HEK293 (cell line): ENCODE data around the gene DHX9.

Experiments used
- CTCF ChIA-PET: fragments of 350-600 bp; formaldehyde crosslinking; extraction: SDS; loops from one replicate; lab custom pipeline; 2021; ENCODE audit warnings: antibody characterized with exemption; lab: Yijun Ruan, JAX
- POLR2A ChIA-PET: fragments of 300-600 bp; formaldehyde crosslinking; extraction: SDS; loops from one replicate; lab custom pipeline; 2020; ENCODE audit warnings: antibody characterized with exemption, inconsistent platforms; lab: Yijun Ruan, JAX
- H3K27ac ChIP-seq: fragments of 200-500 bp; sonication (Bioruptor generic); 2 replicates; pipeline ENCODE4 v1.5.1; 2014; ENCODE audit warnings: low read depth, low read length, control low read depth, inconsistent platforms; ENCODE audit errors: extremely low read depth
- H3K36me3 ChIP-seq, 2 experiments: fragments of 200-500 bp in 1 of 2; sonication (Bioruptor generic) in 1 of 2; 1 replicate in 1 of 2; 2 replicates in 1 of 2; pipeline ENCODE4 v1.5.1; 2014 to 2017; ENCODE audit warnings: inconsistent platforms in 2 of 2, low read length in 2 of 2; ENCODE audit not compliant: control insufficient read depth in 2 of 2, insufficient read depth in 1 of 2
- H3K4me1 ChIP-seq: fragments of 200-500 bp; sonication (Bioruptor generic); 2 replicates; pipeline ENCODE4 v1.5.1; 2014; ENCODE audit warnings: mild to moderate bottlenecking, low read length, inconsistent platforms; ENCODE audit not compliant: control insufficient read depth, insufficient read depth
- H3K4me3 ChIP-seq: 2 replicates; pipeline ENCODE4 v1.5.1; 2011; ENCODE audit warnings: low read depth, mild to moderate bottlenecking, control low read depth, low read length, moderate library complexity
- H3K9me3 ChIP-seq: fragments of 200-500 bp; sonication (Bioruptor generic); 2 replicates; pipeline ENCODE4 v1.5.1; 2014; ENCODE audit warnings: low read depth, low read length, inconsistent platforms; ENCODE audit not compliant: control insufficient read depth, insufficient read depth
- GLI4 ChIP-seq: fragments of 450-650 bp; formaldehyde crosslinking; IDR thresholded peaks from 2 replicates; pipeline ENCODE4 v1.5.1; 2016; ENCODE audit warnings: missing biosample characterization, missing genetic modification characterization
- KLF8 ChIP-seq: fragments of 450-650 bp; formaldehyde crosslinking; IDR thresholded peaks from 2 replicates; pipeline ENCODE4 v1.5.1; 2016; ENCODE audit warnings: missing biosample characterization, missing genetic modification characterization
- ZBTB6 ChIP-seq: fragments of 450-650 bp; formaldehyde crosslinking; IDR thresholded peaks from 2 replicates; pipeline ENCODE4 v1.5.1; 2017; ENCODE audit warnings: missing biosample characterization, missing genetic modification characterization
- ZBTB7A ChIP-seq: fragments of 450-650 bp; formaldehyde crosslinking; IDR thresholded peaks from 2 replicates; pipeline ENCODE4 v1.5.1; 2016; ENCODE audit warnings: low read depth, missing biosample characterization, missing genetic modification characterization
- ZFP3 ChIP-seq: fragments of 450-650 bp; formaldehyde crosslinking; IDR thresholded peaks from 2 replicates; pipeline ENCODE4 v1.5.1; 2016; ENCODE audit warnings: low read depth, missing biosample characterization, missing genetic modification characterization
- ZFP37 ChIP-seq: fragments of 450-650 bp; formaldehyde crosslinking; IDR thresholded peaks from 2 replicates; pipeline ENCODE4 v1.5.1; 2016; ENCODE audit warnings: missing biosample characterization, missing genetic modification characterization
- ZNF133 ChIP-seq: fragments of 450-650 bp; formaldehyde crosslinking; IDR thresholded peaks from 2 replicates; pipeline ENCODE4 v1.5.1; 2016; ENCODE audit warnings: missing biosample characterization, missing genetic modification characterization
- ZNF174 ChIP-seq: fragments of 450-650 bp; formaldehyde crosslinking; IDR thresholded peaks from 2 replicates; pipeline ENCODE4 v1.5.0; 2017; ENCODE audit warnings: missing biosample characterization, mild to moderate bottlenecking, missing genetic modification characterization
- ZNF184 ChIP-seq: fragments of 450-650 bp; IDR thresholded peaks from 2 replicates; pipeline ENCODE4 v1.5.1; 2018; ENCODE audit warnings: missing biosample characterization, mild to moderate bottlenecking, missing genetic modification characterization
- ZNF223 ChIP-seq: fragments of 450-650 bp; formaldehyde crosslinking; IDR thresholded peaks from 2 replicates; pipeline ENCODE4 v1.5.1; 2016; ENCODE audit warnings: missing biosample characterization, missing genetic modification characterization
- ZNF394 ChIP-seq: fragments of 450-650 bp; formaldehyde crosslinking; IDR thresholded peaks from 2 replicates; pipeline ENCODE4 v1.5.1; 2016; ENCODE audit warnings: missing biosample characterization, missing genetic modification characterization, mild to moderate bottlenecking, moderate library complexity, borderline replicate concordance
- ZNF426 ChIP-seq: fragments of 450-650 bp; formaldehyde crosslinking; IDR thresholded peaks from 2 replicates; pipeline ENCODE4 v1.5.1; 2017; ENCODE audit warnings: missing biosample characterization, missing genetic modification characterization, mild to moderate bottlenecking, inconsistent platforms, moderate library complexity
- ZNF473 ChIP-seq: fragments of 450-650 bp; formaldehyde crosslinking; IDR thresholded peaks from 2 replicates; pipeline ENCODE4 v1.5.1; 2017; ENCODE audit warnings: missing biosample characterization, missing genetic modification characterization
- ZNF529 ChIP-seq: fragments of 450-650 bp; formaldehyde crosslinking; IDR thresholded peaks from 2 replicates; pipeline ENCODE4 v1.5.1; 2017; ENCODE audit warnings: missing genetic modification characterization, missing biosample characterization; ENCODE audit not compliant: insufficient replicate concordance
- ZNF596 ChIP-seq: fragments of 450-650 bp; IDR thresholded peaks from 2 replicates; pipeline ENCODE4 v1.5.0; 2018; ENCODE audit warnings: missing biosample characterization, mild to moderate bottlenecking, missing genetic modification characterization, moderate library complexity
- ZNF600 ChIP-seq: fragments of 450-650 bp; formaldehyde crosslinking; IDR thresholded peaks from 2 replicates; pipeline ENCODE4 v1.5.1; 2016; ENCODE audit warnings: missing biosample characterization, missing genetic modification characterization
- ZNF610 ChIP-seq: fragments of 450-650 bp; formaldehyde crosslinking; IDR thresholded peaks from 2 replicates; pipeline ENCODE4 v1.5.1; 2016; ENCODE audit warnings: missing biosample characterization, missing genetic modification characterization, borderline replicate concordance
- ZSCAN4 ChIP-seq: fragments of 450-650 bp; formaldehyde crosslinking; IDR thresholded peaks from 2 replicates; pipeline ENCODE4 v1.5.1; 2017; ENCODE audit warnings: missing biosample characterization, missing genetic modification characterization
- ZXDB ChIP-seq: fragments of 450-650 bp; formaldehyde crosslinking; IDR thresholded peaks from 2 replicates; pipeline ENCODE4 v1.5.1; 2016; ENCODE audit warnings: missing biosample characterization, missing genetic modification characterization
- TF ChIP-seq, protein P1 (sequence below): fragments of 450-650 bp; formaldehyde crosslinking; IDR thresholded peaks from 2 replicates; pipeline ENCODE4 v1.5.1; 2016; ENCODE audit warnings: missing biosample characterization, missing genetic modification characterization
- TF ChIP-seq, protein P2 (sequence below): fragments of 450-650 bp; formaldehyde crosslinking; IDR thresholded peaks from 2 replicates; pipeline ENCODE4 v1.5.1; 2016; ENCODE audit warnings: missing biosample characterization, missing genetic modification characterization
- TF ChIP-seq, protein P3 (sequence below): fragments of 450-650 bp; IDR thresholded peaks from 2 replicates; pipeline ENCODE4 v1.5.1; 2018; ENCODE audit warnings: missing biosample characterization, missing genetic modification characterization

DHX9 gene

GRCh38 chr1:182869241-182869666 is 30.1 kb downstream of the DHX9 start:
- no peak for TF ChIP-seq ZNF184 (tag by site-specific recombination)
- TF ChIP-seq ZBTB7A (tag by site-specific recombination): no peak
- no peak for TF ChIP-seq ZXDB
- TF ChIP-seq ZFP3 (tag by site-specific recombination): no peak
- TF ChIP-seq, protein P1, sequence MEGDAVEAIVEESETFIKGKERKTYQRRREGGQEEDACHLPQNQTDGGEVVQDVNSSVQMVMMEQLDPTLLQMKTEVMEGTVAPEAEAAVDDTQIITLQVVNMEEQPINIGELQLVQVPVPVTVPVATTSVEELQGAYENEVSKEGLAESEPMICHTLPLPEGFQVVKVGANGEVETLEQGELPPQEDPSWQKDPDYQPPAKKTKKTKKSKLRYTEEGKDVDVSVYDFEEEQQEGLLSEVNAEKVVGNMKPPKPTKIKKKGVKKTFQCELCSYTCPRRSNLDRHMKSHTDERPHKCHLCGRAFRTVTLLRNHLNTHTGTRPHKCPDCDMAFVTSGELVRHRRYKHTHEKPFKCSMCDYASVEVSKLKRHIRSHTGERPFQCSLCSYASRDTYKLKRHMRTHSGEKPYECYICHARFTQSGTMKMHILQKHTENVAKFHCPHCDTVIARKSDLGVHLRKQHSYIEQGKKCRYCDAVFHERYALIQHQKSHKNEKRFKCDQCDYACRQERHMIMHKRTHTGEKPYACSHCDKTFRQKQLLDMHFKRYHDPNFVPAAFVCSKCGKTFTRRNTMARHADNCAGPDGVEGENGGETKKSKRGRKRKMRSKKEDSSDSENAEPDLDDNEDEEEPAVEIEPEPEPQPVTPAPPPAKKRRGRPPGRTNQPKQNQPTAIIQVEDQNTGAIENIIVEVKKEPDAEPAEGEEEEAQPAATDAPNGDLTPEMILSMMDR: no peak
- no peak for TF ChIP-seq ZNF426
- TF ChIP-seq ZNF596: no peak
- TF ChIP-seq GLI4 (tag by site-specific recombination): no peak
- TF ChIP-seq KLF8 (tag by site-specific recombination): no peak
- no peak for TF ChIP-seq ZNF174 (tag by site-specific recombination)
- no peak for TF ChIP-seq ZNF473 (tag by site-specific recombination)
- no peak for TF ChIP-seq ZNF133 (tag by site-specific recombination)
- TF ChIP-seq ZNF223 (tag by site-specific recombination): no peak
- no peak for TF ChIP-seq ZFP37 (tag by site-specific recombination)
- TF ChIP-seq, all 188 proteins: peak for 0
- peaks cover 68 to 99% of the 10 kb centered on the region in 2 experiments for H3K36me3 ChIP-seq
- ChIA-PET CTCF (no interaction called here), POLR2A (no interaction called here)
- no peak overlapping the region for H3K27ac ChIP-seq
- H3K4me3 ChIP-seq: no peak overlapping the region
- no peaks in the 10 kb centered on the region for H3K9me3 ChIP-seq
- H3K4me1 ChIP-seq: no peaks in the 10 kb centered on the region

GRCh38 chr1:182872881-182873280 is 33.7 kb downstream of the DHX9 start:
- Histone ChIP-seq H3K9me3 (no peaks in the 10 kb centered on the region), H3K4me1 (no peaks in the 10 kb centered on the region), H3K4me3 (no peak overlapping the region), H3K36me3 (peaks cover 89 to 99% of the 10 kb centered on the region in 2 experiments), H3K27ac (no peak overlapping the region)
- POLR2A ChIA-PET: no interaction called here
- CTCF ChIA-PET: no interaction called here
- TF ChIP-seq ZNF529 (no peak), ZNF600 (tag by site-specific recombination) (no peak), ZBTB6 (tag by site-specific recombination) (no peak)
- TF ChIP-seq, protein P2, sequence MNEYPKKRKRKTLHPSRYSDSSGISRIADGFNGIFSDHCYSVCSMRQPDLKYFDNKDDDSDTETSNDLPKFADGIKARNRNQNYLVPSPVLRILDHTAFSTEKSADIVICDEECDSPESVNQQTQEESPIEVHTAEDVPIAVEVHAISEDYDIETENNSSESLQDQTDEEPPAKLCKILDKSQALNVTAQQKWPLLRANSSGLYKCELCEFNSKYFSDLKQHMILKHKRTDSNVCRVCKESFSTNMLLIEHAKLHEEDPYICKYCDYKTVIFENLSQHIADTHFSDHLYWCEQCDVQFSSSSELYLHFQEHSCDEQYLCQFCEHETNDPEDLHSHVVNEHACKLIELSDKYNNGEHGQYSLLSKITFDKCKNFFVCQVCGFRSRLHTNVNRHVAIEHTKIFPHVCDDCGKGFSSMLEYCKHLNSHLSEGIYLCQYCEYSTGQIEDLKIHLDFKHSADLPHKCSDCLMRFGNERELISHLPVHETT (tag by site-specific recombination): no peak

DNA sequence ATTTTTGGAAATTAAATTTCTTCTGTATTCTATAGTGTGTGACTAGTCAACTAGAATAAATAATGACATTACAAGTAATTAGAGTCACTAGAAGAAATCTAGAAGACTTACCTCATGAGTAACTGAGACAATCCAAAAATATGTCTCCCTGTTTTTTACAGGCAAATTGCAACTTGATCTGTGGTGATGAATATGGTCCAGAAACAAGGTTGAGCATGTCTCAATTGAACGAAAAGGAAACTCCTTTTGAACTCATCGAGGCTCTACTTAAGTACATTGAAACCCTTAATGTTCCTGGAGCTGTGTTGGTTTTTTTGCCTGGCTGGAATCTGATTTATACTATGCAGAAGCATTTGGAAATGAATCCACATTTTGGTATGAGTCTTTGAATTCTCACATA is 36.7 kb downstream of the DHX9 start:
- no peaks in the 10 kb centered on the region for H3K9me3 ChIP-seq
- H3K4me1 ChIP-seq: no peaks in the 10 kb centered on the region
- no peak overlapping the region for H3K4me3 ChIP-seq
- ChIA-PET CTCF (interaction anchor here (1.0 kb wide), 1 partner anchor 91 kb away, joined by 4 read pairs; no protein-coding TSS in a partner anchor), POLR2A (no interaction called here)
- H3K27ac ChIP-seq: no peak overlapping the region
- peaks cover 95 to 99% of the 10 kb centered on the region in 2 experiments for H3K36me3 ChIP-seq
- TF ChIP-seq ZNF610 (tag by site-specific recombination) (no peak), ZNF394 (tag by site-specific recombination) (no peak), ZSCAN4 (tag by site-specific recombination) (no peak)
- TF ChIP-seq, protein P3, sequence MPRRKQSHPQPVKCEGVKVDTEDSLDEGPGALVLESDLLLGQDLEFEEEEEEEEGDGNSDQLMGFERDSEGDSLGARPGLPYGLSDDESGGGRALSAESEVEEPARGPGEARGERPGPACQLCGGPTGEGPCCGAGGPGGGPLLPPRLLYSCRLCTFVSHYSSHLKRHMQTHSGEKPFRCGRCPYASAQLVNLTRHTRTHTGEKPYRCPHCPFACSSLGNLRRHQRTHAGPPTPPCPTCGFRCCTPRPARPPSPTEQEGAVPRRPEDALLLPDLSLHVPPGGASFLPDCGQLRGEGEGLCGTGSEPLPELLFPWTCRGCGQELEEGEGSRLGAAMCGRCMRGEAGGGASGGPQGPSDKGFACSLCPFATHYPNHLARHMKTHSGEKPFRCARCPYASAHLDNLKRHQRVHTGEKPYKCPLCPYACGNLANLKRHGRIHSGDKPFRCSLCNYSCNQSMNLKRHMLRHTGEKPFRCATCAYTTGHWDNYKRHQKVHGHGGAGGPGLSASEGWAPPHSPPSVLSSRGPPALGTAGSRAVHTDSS (tag by site-specific recombination): no peak
